Mammary epithelial cell (primary cell): ENCODE results near the gene ABCA5.

Experiments
- CTCF ChIP-seq, 2 donors: IDR thresholded peaks in 1 of 2; conservative IDR thresholded peaks in 1 of 2; 2 replicates each; pipeline ENCODE4 v1.5.1; 2011 to 2012; ENCODE audit warnings: inconsistent platforms in 2 of 2, low read length in 2 of 2, mild to moderate bottlenecking in 2 of 2, control low read depth in 1 of 2, low read depth in 1 of 2; ENCODE audit not compliant: insufficient read depth in 1 of 2; ENCODE audit errors: extremely low read depth in 1 of 2
- EZH2 ChIP-seq: IDR thresholded peaks from 2 replicates; pipeline ENCODE4 v1.6.1; 2012; ENCODE audit warnings: low read length, inconsistent platforms, borderline replicate concordance

- TF ChIP-seq CTCF (conservative IDR thresholded peaks at IDR 0.05 in 1 of 2, IDR thresholded peaks at IDR 0.05 in 1 of 2; ENCODE audit: extremely low read depth in 1 of 2, insufficient read depth in 1 of 2, low read depth in 1 of 2, low read length in 2 of 2) (no peak), EZH2 (no peak)
Observed at GRCh38 chr17:69236946-69237345, 90.0 kb downstream of the ABCA5 start.
